ENCODE measurements around the gene ERBB2. TPM values are rescaled to one million over a fixed set of nuclear protein-coding genes. Genes with fewer than 3 reads are reported as not detected.

ERBB2 gene
- total and polyA plus RNA-seq, 2 of the 8 experiments (the other 6 are each of a cell fraction or from before 2014, with no cell fraction given) = 183 to 394 TPM

DNA sequence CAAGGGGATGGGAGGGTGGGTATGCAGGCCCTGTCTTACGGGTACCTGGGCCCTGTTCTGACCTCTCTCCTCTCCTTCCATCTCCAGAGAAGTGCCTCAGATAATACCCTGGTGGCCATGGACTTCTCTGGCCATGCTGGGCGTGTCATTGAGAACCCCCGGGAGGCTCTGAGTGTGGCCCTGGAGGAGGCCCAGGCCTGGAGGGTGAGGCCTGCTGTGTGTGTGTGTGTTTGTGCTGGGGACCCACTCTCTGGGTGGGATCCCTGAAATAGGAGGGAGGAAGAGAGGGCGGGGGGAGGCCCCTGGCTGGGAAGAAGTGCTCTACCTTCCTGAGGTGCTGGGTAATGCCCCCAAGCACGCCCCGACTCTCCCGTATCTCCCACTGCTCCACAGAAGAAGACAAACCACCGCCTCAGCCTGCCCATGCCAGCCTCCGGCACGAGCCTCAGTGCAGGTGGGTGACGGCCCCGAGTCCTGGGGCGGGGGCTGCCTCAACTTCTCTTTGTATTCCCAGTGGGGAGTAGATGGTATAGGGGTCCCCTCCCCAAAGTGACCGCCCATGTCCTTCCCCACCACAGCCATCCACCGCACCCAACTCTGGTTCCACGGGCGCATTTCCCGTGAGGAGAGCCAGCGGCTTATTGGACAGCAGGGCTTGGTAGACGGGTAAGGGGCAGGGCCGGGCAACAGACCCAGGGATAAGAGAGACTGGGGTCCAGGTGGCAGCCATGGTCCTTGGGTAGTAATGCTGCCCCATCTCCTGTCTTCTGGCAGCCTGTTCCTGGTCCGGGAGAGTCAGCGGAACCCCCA, 45.7 kb downstream of the ERBB2 start:
- H3K4ac ChIP-seq (replicated peaks; ENCODE audit: insufficient read length, low read depth, low read length) = no peak overlapping the region
- peaks cover 9% of the 10 kb centered on the region for H3K79me1 ChIP-seq (ENCODE audit: low read depth, low read length)
- no peak overlapping the region for H2BK5ac ChIP-seq (ENCODE audit: low read depth, low read length)
- no peak for FAIRE-seq
- H3K4me3 ChIP-seq (ENCODE audit: extremely low read depth in 1 of 4, insufficient read depth in 2 of 4, low read depth in 3 of 4, low read length in 4 of 4) = no peak overlapping the region
- H3K36me3 ChIP-seq (ENCODE audit: control insufficient read depth in 2 of 4, insufficient read depth in 4 of 4, low read length in 3 of 4) = peaks cover 4 to 40% (median 31%) of the 10 kb centered on the region in 4 experiments; a peak in 6 of 8 replicates
- H3K56ac ChIP-seq (replicated peaks; ENCODE audit: insufficient read length, low read depth, low read length) = no peak overlapping the region
- H3K14ac ChIP-seq (ENCODE audit: insufficient read length) = no peak overlapping the region
- H3K9ac ChIP-seq (replicated peaks in 1 of 4; ENCODE audit: extremely low read depth in 1 of 4, low read depth in 3 of 4, low read length in 3 of 4) = no peak overlapping the region
- no peak overlapping the region for H2BK12ac ChIP-seq (ENCODE audit: low read depth, low read length)
- H2AK5ac ChIP-seq (ENCODE audit: low read depth, low read length) = no peak overlapping the region
- H3K9me3 ChIP-seq (ENCODE audit: insufficient read depth in 2 of 2, low read depth in 1 of 2, low read length in 1 of 2) = no peaks in the 10 kb centered on the region
- H3K4me2 ChIP-seq (ENCODE audit: insufficient read depth in 1 of 2, low read depth in 2 of 2, low read length in 2 of 2) = no peak overlapping the region
- 96% methylated on average over 15 of the region's 23 CpGs; no CpG with 5 or more reads in 1 of the 2 experiments for WGBS, 2 experiments (ENCODE audit: extremely low coverage in 1 of 2, insufficient coverage in 1 of 2, insufficient read length in 1 of 2, insufficient replicate concordance in 2 of 2, low coverage in 1 of 2, low lambda C conversion rate in 2 of 2, missing lambda C conversion rate in 1 of 2)
- ChIA-PET POLR2A (ENCODE audit: partially characterized antibody) (interaction anchor here (1.0 kb wide), 1 partner anchor 74 kb away, joined by 4 read pairs; no protein-coding TSS in a partner anchor), CTCF (ENCODE audit: partially characterized antibody) (interaction anchor here (0.6 to 1.6 kb wide), 3 partner anchors 11 to 124 kb away, joined by 3 to 5 read pairs (median 3); no protein-coding TSS in a partner anchor)
- H2BK120ac ChIP-seq (replicated peaks; ENCODE audit: low read depth, low read length) = no peak overlapping the region
- H2AFZ ChIP-seq (ENCODE audit: low read length) = no peak overlapping the region
- no peak for DNase-seq (ENCODE audit: low read depth in 1 of 2, low spot score in 2 of 2)
- peaks cover 3% of the 10 kb centered on the region for H3K23me2 ChIP-seq (ENCODE audit: low read depth, low read length)
- no peaks in the 10 kb centered on the region for H3K27me3 ChIP-seq (replicated peaks in 1 of 4; ENCODE audit: control insufficient read depth in 3 of 4, extremely low read depth in 1 of 4, insufficient read depth in 3 of 4, low read length in 3 of 4)
- H3K23ac ChIP-seq (ENCODE audit: insufficient read length) = no peak overlapping the region
- H4K91ac ChIP-seq (replicated peaks; ENCODE audit: insufficient read length, low read length) = no peak overlapping the region
- no peaks in the 10 kb centered on the region for H4K20me1 ChIP-seq (replicated peaks in 1 of 2; ENCODE audit: control insufficient read depth in 1 of 2, insufficient read depth in 2 of 2, low read length in 2 of 2)
- no peak overlapping the region for H4K8ac ChIP-seq (ENCODE audit: extremely low read depth, insufficient read depth, low read length)
- no peak overlapping the region for H4K5ac ChIP-seq (ENCODE audit: insufficient read length, low read depth, low read length)
- H2BK20ac ChIP-seq (ENCODE audit: low read length) = no peak overlapping the region
- H3K18ac ChIP-seq (ENCODE audit: extremely low read depth, low read length) = no peak overlapping the region
- H3K4me1 ChIP-seq (replicated peaks in 1 of 4; ENCODE audit: control insufficient read depth in 3 of 4, insufficient read depth in 4 of 4, low read length in 3 of 4) = peaks cover 5 to 16% (median 13%) of the 10 kb centered on the region in 4 experiments
- peaks cover 0 to 16% of the 10 kb centered on the region in 2 experiments; a peak in 2 of 4 replicates for H3K79me2 ChIP-seq (ENCODE audit: control insufficient read depth in 1 of 2, insufficient read depth in 2 of 2, low read length in 2 of 2)
- no peak overlapping the region for H2BK15ac ChIP-seq (ENCODE audit: low read length)
- no peak overlapping the region for H3K27ac ChIP-seq (ENCODE audit: low read depth, low read length)
- no peak for TF ChIP-seq NRF1 (IDR thresholded peaks at IDR 0.05; ENCODE audit: low read depth, low read length)
- no peak for TF ChIP-seq POLR2AphosphoS5 (IDR thresholded peaks at IDR 0.05; ENCODE audit: low read depth, low read length)
- TF ChIP-seq SP4 (IDR thresholded peaks at IDR 0.05; ENCODE audit: low read length) = no peak
- TF ChIP-seq RNF2 (IDR thresholded peaks at IDR 0.05; ENCODE audit: borderline replicate concordance, low read depth, low read length, missing control alignments, poor library complexity, severe bottlenecking) = no peak
- no peak for TF ChIP-seq KDM1A (IDR thresholded peaks at IDR 0.05; ENCODE audit: borderline replicate concordance, low read length)
- no peak for TF ChIP-seq CTBP2 (IDR thresholded peaks at IDR 0.05; ENCODE audit: borderline replicate concordance, insufficient read depth, insufficient read length, low read length)
- no peak for TF ChIP-seq YY1 (IDR thresholded peaks at IDR 0.05; ENCODE audit: low read depth, low read length)
- TF ChIP-seq, protein P1, sequence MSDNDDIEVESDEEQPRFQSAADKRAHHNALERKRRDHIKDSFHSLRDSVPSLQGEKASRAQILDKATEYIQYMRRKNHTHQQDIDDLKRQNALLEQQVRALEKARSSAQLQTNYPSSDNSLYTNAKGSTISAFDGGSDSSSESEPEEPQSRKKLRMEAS (IDR thresholded peaks at IDR 0.05) = no peak
- no peak for TF ChIP-seq EP300 (IDR thresholded peaks at IDR 0.05; ENCODE audit: borderline replicate concordance in 1 of 2, low read depth in 2 of 2, low read length in 2 of 2)
- TF ChIP-seq SP2 (IDR thresholded peaks at IDR 0.05; ENCODE audit: low read length) = no peak
- TF ChIP-seq JUN (IDR thresholded peaks at IDR 0.05; ENCODE audit: low read depth, low read length) = no peak
- TF ChIP-seq CHD1 (IDR thresholded peaks at IDR 0.05; ENCODE audit: low read depth, low read length) = no peak
